HepG2 (cell line): Measurements from ENCODE around the gene ASPRV1. TPM values are rescaled to one million over a fixed set of nuclear protein-coding genes. Genes with fewer than 3 reads are reported as not detected.
A peak's percentile ranks its signal among the peaks of the same experiment; 100 is the strongest.

Experiments
- AKAP8 ChIP-seq: sonication (generic); formaldehyde crosslinking; IDR thresholded peaks from 2 replicates; pipeline ENCODE4 v1.5.1; 2020; ENCODE audit warnings: mild to moderate bottlenecking, missing genetic modification reagents
- CREB1 ChIP-seq, 2 experiments: fragments of 450-650 bp in 1 of 2; IDR thresholded peaks; 2 replicates each; pipeline ENCODE4 v1.6.1; 2016 to 2017; ENCODE audit warnings: control low read depth in 1 of 2, mild to moderate bottlenecking in 1 of 2, missing compliant biosample characterization in 1 of 2, missing genetic modification characterization in 1 of 2
- FOXA1 ChIP-seq, 2 experiments: fragments of 450-650 bp in 1 of 2; sonication (generic) in 1 of 2; formaldehyde crosslinking in 1 of 2; IDR thresholded peaks; 2 replicates each; pipeline versions ENCODE4 v1.4.0 to v1.6.1; 2016 to 2020; ENCODE audit warnings: missing genetic modification reagents in 1 of 2
- FOXA3 ChIP-seq: IDR thresholded peaks from 2 replicates; pipeline ENCODE4 v1.6.1; 2016; ENCODE audit warnings: missing genetic modification reagents, missing compliant biosample characterization
- GTF2F1 ChIP-seq: fragments of 150-350 bp; IDR thresholded peaks from 2 replicates; pipeline ENCODE4 v1.6.1; 2014; ENCODE audit warnings: low read length
- HIVEP1 ChIP-seq: sonication (generic); formaldehyde crosslinking; IDR thresholded peaks from 2 replicates; pipeline ENCODE4 v1.4.0; 2020; ENCODE audit warnings: mild to moderate bottlenecking, missing genetic modification reagents
- HNRNPK ChIP-seq: fragments of 200-400 bp; formaldehyde crosslinking; IDR thresholded peaks from 2 replicates; pipeline ENCODE4 v1.6.1; 2018; ENCODE audit warnings: low read length, low read depth, moderate library complexity, mild to moderate bottlenecking; ENCODE audit not compliant: poor library complexity, severe bottlenecking
- NKX3-1 ChIP-seq: sonication (generic); formaldehyde crosslinking; IDR thresholded peaks from 2 replicates; pipeline ENCODE4 v1.5.0; 2020; ENCODE audit warnings: missing genetic modification reagents
- ZFP37 ChIP-seq: sonication (generic); formaldehyde crosslinking; IDR thresholded peaks from 2 replicates; pipeline ENCODE4 v1.4.0; 2020; ENCODE audit warnings: missing genetic modification reagents, borderline replicate concordance
- ZNF317 ChIP-seq: sonication (generic); formaldehyde crosslinking; IDR thresholded peaks from 2 replicates; pipeline ENCODE4 v1.5.0; 2020; ENCODE audit warnings: mild to moderate bottlenecking, missing genetic modification reagents
- ZNF33A ChIP-seq: sonication (generic); formaldehyde crosslinking; IDR thresholded peaks from 2 replicates; pipeline ENCODE4 v1.5.1; 2020; ENCODE audit warnings: missing genetic modification reagents, mild to moderate bottlenecking, moderate library complexity, borderline replicate concordance
- ZNF550 ChIP-seq: sonication (generic); formaldehyde crosslinking; IDR thresholded peaks from 2 replicates; pipeline ENCODE4 v1.4.0; 2020; ENCODE audit warnings: mild to moderate bottlenecking, missing genetic modification reagents, borderline replicate concordance
- ZNF703 ChIP-seq: sonication (generic); formaldehyde crosslinking; IDR thresholded peaks from 2 replicates; pipeline ENCODE4 v1.5.1; 2020; ENCODE audit warnings: missing genetic modification reagents, mild to moderate bottlenecking, moderate library complexity, borderline replicate concordance
- ZNF747 ChIP-seq: sonication (generic); formaldehyde crosslinking; IDR thresholded peaks from 2 replicates; pipeline ENCODE4 v1.8.1; 2023; ENCODE audit warnings: missing genetic modification reagents, mild to moderate bottlenecking, borderline replicate concordance
- polyA plus RNA-seq, 8 experiments: library from polyadenylated mRNA; depleted of rRNA in 3 of 8; stranded (reverse) in 7 of 8; unstranded in 1 of 8; fragments of >200 nt; fragmentation: Illumina TruSeq in 4 of 8; extraction: Trizol in 4 of 8; gene quantifications; 2 replicates each; pipeline versions ENCODE4 v1.2.1 to v1.2.3, GENCODE V29; 2011 to 2016; ENCODE audit warnings: low read depth in 4 of 8, missing spikeins in 1 of 8, mixed read lengths in 1 of 8; ENCODE audit not compliant: insufficient read depth in 1 of 8
- total RNA-seq, 5 experiments: library from RNA; depleted of rRNA; stranded (reverse); fragments of >200 nt; fragmentation: Illumina TruSeq; extraction: Trizol; gene quantifications; 2 replicates each; pipeline ENCODE4 v1.2.3, GENCODE V29; 2016; ENCODE audit warnings: low read depth in 1 of 5
- TF ChIP-seq, protein P1 (sequence below): sonication (generic); formaldehyde crosslinking; IDR thresholded peaks from 2 replicates; pipeline ENCODE4; 2020; ENCODE audit warnings: missing genetic modification reagents, mild to moderate bottlenecking, borderline replicate concordance
- TF ChIP-seq, protein P2 (sequence below): sonication (generic); formaldehyde crosslinking; conservative IDR thresholded peaks from 2 replicates; pipeline ENCODE4 v1.5.0; 2020; ENCODE audit warnings: missing genetic modification reagents
- TF ChIP-seq, protein P3 (sequence below): sonication (generic); formaldehyde crosslinking; IDR thresholded peaks from 2 replicates; pipeline ENCODE4 v1.4.0; 2020; ENCODE audit warnings: missing genetic modification reagents, borderline replicate concordance
- TF ChIP-seq, protein P4 (sequence below): sonication (generic); formaldehyde crosslinking; IDR thresholded peaks from 2 replicates; pipeline ENCODE4 v1.8.1; 2022; ENCODE audit warnings: mild to moderate bottlenecking, missing genetic modification reagents

Gene ASPRV1
- total and polyA plus RNA-seq, 2 of the 13 experiments (the other 11 are each of a cell fraction or from before 2014, with no cell fraction given), result 0.40 to 0.48 TPM

DNA sequence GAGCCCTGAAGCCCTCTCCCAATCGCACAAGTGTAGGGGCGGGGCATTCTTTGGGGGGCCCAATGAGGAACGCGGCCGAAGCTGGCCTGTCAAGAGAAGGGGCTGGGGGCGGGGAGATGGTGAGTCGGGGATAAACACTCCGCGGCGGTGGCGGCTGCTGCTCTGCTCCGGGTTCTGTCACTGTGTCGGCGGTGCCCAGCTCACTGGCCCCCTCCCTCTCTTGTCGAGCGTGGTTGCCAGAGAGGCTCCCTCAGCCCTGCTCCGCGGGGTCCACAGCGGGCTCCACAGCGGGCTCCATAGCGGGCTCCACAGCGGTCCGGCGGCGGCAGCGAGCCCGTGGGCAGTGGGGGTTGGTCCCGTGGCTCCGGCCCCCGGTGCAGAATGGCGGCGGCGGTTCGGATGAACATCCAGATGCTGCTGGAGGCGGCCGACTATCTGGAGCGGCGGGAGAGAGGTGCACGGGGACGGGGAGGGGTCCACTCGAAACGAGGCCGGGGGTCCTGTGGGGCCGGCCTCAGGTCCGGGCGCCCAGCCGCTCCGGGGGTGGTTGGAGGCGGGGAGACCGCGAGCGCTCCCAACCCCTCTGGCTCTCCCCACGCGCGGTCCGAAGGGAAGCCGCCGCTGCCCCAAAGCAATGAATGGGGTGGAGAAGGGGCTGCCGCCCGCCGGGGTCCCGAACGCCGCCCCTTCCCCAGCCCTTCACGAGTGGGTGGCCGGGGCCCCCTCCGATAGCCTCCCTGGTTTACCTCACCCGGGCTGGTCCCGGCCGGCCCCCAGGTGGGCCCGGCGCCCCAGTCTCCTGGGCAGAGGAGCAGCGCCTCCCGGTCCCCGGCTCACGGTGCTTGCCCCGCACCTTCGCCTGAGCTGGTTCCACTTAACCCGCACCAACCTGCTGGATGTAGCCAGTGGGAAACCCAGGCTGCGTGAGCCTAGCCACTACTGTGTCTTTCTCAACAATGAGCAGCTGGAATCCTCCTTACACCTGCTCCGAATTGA is 46.2 kb downstream of the ASPRV1 start, which contains the start of gene MXD1 (continued):
- TF ChIP-seq AKAP8 (CRISPR knock-in tag) (no peak), FOXA3 (no peak), HIVEP1 (CRISPR knock-in tag) (0 out of 2 replicates have a peak, but pooled peaks have one; percentile 6), NKX3-1 (CRISPR knock-in tag) (no peak), FOXA1 (IDR thresholded peaks at IDR 0.05) (no peak), FOXA1 (CRISPR knock-in tag; IDR thresholded peaks at IDR 0.05) (no peak), ZNF747 (CRISPR knock-in tag) (no peak), ZFP37 (CRISPR knock-in tag) (0 out of 2 replicates have a peak, but pooled peaks have one; percentile 2), ZNF703 (CRISPR knock-in tag) (peak; percentile 48; the same call in 1 of the 2 replicates), ZNF550 (CRISPR knock-in tag) (no peak), HNRNPK (peak; percentile 5), CREB1 (IDR thresholded peaks at IDR 0.05) (no peak; the same call in 1 of the 2 replicates), CREB1 (CRISPR knock-in tag; IDR thresholded peaks at IDR 0.05) (peak; percentile 6; the same call in 1 of the 2 replicates), GTF2F1 (peak; percentile 89), ZNF317 (CRISPR knock-in tag) (0 out of 2 replicates have a peak, but pooled peaks have one; percentile 48), ZNF33A (CRISPR knock-in tag) (no peak)
- TF ChIP-seq, protein P1, sequence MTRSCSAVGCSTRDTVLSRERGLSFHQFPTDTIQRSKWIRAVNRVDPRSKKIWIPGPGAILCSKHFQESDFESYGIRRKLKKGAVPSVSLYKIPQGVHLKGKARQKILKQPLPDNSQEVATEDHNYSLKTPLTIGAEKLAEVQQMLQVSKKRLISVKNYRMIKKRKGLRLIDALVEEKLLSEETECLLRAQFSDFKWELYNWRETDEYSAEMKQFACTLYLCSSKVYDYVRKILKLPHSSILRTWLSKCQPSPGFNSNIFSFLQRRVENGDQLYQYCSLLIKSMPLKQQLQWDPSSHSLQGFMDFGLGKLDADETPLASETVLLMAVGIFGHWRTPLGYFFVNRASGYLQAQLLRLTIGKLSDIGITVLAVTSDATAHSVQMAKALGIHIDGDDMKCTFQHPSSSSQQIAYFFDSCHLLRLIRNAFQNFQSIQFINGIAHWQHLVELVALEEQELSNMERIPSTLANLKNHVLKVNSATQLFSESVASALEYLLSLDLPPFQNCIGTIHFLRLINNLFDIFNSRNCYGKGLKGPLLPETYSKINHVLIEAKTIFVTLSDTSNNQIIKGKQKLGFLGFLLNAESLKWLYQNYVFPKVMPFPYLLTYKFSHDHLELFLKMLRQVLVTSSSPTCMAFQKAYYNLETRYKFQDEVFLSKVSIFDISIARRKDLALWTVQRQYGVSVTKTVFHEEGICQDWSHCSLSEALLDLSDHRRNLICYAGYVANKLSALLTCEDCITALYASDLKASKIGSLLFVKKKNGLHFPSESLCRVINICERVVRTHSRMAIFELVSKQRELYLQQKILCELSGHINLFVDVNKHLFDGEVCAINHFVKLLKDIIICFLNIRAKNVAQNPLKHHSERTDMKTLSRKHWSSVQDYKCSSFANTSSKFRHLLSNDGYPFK (CRISPR knock-in tag), result no peak
- TF ChIP-seq, protein P2, sequence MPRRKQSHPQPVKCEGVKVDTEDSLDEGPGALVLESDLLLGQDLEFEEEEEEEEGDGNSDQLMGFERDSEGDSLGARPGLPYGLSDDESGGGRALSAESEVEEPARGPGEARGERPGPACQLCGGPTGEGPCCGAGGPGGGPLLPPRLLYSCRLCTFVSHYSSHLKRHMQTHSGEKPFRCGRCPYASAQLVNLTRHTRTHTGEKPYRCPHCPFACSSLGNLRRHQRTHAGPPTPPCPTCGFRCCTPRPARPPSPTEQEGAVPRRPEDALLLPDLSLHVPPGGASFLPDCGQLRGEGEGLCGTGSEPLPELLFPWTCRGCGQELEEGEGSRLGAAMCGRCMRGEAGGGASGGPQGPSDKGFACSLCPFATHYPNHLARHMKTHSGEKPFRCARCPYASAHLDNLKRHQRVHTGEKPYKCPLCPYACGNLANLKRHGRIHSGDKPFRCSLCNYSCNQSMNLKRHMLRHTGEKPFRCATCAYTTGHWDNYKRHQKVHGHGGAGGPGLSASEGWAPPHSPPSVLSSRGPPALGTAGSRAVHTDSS (CRISPR knock-in tag), result no peak
- TF ChIP-seq, protein P3, sequence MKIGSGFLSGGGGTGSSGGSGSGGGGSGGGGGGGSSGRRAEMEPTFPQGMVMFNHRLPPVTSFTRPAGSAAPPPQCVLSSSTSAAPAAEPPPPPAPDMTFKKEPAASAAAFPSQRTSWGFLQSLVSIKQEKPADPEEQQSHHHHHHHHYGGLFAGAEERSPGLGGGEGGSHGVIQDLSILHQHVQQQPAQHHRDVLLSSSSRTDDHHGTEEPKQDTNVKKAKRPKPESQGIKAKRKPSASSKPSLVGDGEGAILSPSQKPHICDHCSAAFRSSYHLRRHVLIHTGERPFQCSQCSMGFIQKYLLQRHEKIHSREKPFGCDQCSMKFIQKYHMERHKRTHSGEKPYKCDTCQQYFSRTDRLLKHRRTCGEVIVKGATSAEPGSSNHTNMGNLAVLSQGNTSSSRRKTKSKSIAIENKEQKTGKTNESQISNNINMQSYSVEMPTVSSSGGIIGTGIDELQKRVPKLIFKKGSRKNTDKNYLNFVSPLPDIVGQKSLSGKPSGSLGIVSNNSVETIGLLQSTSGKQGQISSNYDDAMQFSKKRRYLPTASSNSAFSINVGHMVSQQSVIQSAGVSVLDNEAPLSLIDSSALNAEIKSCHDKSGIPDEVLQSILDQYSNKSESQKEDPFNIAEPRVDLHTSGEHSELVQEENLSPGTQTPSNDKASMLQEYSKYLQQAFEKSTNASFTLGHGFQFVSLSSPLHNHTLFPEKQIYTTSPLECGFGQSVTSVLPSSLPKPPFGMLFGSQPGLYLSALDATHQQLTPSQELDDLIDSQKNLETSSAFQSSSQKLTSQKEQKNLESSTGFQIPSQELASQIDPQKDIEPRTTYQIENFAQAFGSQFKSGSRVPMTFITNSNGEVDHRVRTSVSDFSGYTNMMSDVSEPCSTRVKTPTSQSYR (CRISPR knock-in tag), result 0 out of 2 replicates have a peak, but pooled peaks have one; percentile 3
- TF ChIP-seq, protein P4, sequence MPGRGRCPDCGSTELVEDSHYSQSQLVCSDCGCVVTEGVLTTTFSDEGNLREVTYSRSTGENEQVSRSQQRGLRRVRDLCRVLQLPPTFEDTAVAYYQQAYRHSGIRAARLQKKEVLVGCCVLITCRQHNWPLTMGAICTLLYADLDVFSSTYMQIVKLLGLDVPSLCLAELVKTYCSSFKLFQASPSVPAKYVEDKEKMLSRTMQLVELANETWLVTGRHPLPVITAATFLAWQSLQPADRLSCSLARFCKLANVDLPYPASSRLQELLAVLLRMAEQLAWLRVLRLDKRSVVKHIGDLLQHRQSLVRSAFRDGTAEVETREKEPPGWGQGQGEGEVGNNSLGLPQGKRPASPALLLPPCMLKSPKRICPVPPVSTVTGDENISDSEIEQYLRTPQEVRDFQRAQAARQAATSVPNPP (CRISPR knock-in tag), result no peak
